ENCODE measurements around the gene SLC25A45. TPM values are rescaled to one million over a fixed set of nuclear protein-coding genes. Genes with fewer than 3 reads are reported as not detected.

SLC25A45 gene
- total RNA-seq, 2 experiments from 2014 or later, result 12.5 to 15.1 TPM

DNA sequence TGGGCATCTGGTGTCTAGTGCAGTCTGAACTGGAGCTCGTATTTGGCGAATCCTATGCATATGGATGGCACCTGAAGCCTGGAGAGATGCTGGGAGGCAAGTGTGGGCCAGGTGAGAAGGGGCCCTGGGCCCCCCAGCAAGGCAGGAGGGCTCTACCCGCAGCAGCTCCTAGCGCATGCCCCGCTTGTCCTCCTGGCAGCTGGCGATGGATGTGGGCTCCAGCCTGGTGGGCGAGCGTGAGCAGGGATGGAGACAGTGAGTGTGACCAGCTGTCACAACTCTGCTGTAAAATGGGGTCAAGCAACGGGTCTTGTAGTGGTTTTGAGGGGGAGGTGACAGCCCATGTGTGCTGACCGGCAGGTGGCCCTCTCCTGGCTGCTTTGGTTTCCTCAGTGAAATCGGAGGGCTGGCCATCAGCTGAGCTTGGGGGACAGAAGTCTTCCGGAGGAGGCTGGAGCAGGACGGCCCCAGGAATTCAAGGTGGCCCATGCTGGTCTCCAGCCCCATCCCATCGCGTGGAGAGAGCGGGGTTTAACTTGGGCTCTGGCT lies 16.0 kb upstream of the SLC25A45 start:
- CTCF ChIA-PET, result no interaction called here
- POLR2A ChIA-PET, result interaction anchor here (0.6 kb wide), 1 partner anchor 9 kb away, joined by 3 read pairs; no protein-coding TSS in a partner anchor

- POLR2A ChIA-PET, result interaction anchor here (0.7 kb wide), 1 partner anchor 14 kb away, joined by 3 read pairs; no protein-coding TSS in a partner anchor
- CTCF ChIA-PET, result interaction anchor here (1.2 kb wide), 1 partner anchor 19 kb away, joined by 3 read pairs; no protein-coding TSS in a partner anchor
Measured at GRCh38 chr11:65396769-65397745, 14.6 kb upstream of the SLC25A45 start.

GRCh38 chr11:65395961-65396530 lies 13.6 kb upstream of the SLC25A45 start:
- POLR2A ChIA-PET, result no interaction called here
- CTCF ChIA-PET, result interaction anchor here (0.5 kb wide), 1 partner anchor 132 kb away, joined by 3 read pairs; no protein-coding TSS in a partner anchor

DNA sequence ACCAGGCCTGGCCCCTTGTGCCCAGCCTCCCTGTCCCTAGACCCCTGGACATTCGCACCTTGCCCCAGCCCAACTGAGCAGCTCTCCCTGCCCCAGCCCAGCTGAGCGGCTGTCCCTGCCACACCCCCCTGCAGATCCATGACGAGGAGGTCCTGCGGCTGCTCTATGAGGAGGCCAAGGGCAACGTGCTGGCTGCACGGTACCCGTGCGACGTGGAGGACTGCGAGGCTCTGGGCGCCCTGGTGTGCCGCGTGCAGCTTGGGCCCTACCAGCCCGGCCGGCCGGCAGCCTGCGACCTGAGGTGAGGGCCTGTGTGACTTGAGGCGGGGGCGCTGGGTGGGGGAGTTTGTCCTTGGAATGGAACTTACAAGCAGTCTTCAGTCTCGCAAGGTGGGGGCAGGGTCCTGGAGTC lies 11.7 kb upstream of the SLC25A45 start:
- ChIA-PET POLR2A (no interaction called here), CTCF (interaction anchor here (1.0 kb wide), 1 partner anchor 32 kb away, joined by 3 read pairs; no protein-coding TSS in a partner anchor)

DNA sequence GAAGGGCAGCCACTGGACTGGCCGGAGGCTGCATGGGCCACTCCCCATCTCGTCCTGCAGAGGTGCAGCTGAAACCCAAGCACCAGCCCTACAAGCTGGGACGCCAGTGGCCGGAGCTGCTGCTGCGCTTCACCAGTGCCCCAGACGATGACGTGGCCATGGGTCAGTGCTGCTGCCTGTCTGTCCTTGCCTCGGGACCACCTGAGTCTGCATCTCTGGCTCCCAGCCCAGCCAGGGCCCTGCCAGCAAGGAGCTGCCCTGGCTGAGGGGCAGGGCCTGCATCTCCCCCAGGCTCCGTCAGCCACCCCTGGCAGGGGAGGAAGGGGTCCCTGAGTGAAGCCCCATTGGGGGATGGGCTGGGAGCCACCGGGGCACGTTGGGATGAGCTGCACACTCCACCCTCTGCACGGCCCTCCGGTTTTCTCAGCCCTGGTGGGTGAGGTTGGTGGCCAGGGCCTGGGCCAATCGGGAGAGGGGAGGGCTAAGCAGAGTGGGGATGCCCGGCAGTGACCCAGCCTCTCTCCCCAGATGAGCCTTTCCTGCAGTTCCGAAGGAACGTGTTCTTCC lies 11.2 kb upstream of the SLC25A45 start:
- POLR2A ChIA-PET, result no interaction called here
- CTCF ChIA-PET, result interaction anchor here (1.0 kb wide), 1 partner anchor 32 kb away, joined by 3 read pairs; no protein-coding TSS in a partner anchor

- ChIA-PET CTCF (no interaction called here), POLR2A (interaction anchor here (0.6 kb wide), 1 partner anchor 83 kb away, joined by 5 read pairs; no protein-coding TSS in a partner anchor)
Measured at GRCh38 chr11:65392899-65393298, 10.5 kb upstream of the SLC25A45 start.

DNA sequence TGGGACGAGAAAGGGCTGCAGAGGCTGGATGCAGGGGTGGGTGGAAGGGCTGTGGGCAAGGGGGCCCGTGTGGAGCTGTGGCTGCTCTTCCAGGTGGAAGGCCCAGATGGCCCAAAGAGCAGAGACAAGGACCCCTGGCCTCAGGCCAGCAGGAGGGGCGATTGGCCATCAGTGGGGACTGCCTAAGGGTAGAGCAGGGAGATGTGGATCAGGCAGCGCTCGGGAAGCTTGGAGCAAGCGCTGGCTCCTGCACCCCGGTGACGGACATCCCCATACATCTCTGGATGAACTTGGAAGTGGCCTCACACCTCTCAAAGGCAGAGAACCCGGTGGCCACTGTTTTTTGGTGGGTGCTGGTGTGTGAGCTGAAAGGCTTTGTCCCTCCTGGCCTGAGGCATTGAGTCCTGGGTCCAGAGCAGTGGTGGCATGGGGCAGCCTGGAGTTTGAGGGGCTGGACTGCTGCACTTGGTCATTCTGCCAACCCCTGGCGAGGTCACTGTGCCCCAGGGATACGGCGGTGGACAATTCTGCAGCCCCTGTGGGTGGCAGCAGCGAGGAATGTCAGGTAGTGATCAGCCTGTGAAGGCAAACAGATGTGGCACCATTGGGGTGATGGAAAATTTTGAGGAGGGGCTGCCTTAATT lies 9.9 kb upstream of the SLC25A45 start:
- POLR2A ChIA-PET, result interaction anchor here (0.6 kb wide), 1 partner anchor 83 kb away, joined by 5 read pairs; no protein-coding TSS in a partner anchor
- CTCF ChIA-PET, result interaction anchor here (1.0 kb wide), 1 partner anchor 25 kb away, joined by 3 read pairs; no protein-coding TSS in a partner anchor

GRCh38 chr11:65390996-65391395 lies 8.6 kb upstream of the SLC25A45 start:
- ChIA-PET POLR2A (interaction anchor here (0.6 kb wide), 1 partner anchor 123 kb away, joined by 4 read pairs; no protein-coding TSS in a partner anchor), CTCF (interaction anchor here (0.5 to 0.7 kb wide), 2 partner anchors 130 to 151 kb away, joined by 3 read pairs; no protein-coding TSS in a partner anchor)

DNA sequence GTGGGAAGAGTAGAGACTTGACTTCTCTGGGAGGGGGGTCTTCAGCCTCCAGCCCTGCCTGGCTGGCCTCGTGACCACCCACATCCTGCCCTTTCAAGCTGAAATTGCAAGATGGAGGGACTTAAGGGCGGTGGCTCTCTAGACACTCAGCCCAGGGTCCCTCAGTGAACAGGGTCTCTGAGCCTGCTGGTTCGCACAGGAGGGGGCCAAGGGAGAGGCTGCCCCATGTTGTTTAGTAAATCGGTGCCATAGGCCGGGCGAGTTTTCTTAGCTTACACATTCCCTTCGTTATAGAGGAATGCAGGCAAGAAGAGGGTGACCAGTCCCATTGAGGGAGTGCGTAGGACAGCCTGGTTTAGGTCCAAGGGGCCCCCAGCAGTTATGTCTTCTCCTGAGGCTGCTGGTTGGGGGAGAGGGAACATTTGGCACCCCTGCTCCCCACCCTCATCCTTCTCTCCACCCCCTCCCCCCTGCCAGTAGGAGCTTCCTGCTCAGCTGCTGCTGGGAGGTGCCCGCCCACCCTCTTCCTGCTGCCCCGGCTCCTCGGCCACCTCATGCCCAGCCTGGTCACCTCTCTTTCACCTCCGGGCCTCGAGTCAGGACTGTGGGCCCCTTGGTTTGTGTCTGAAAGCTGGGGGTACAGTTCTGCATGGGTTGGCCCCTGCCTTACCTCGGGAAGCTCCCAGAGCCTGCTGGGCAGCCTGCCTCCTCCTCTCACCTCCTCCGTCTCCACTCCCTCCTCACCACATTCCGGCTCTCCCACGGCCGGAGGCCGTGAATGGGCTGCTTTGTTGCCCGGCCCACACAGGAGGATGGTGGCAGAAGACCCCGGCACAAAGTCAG lies 7.9 kb upstream of the SLC25A45 start:
- POLR2A ChIA-PET, result no interaction called here
- CTCF ChIA-PET, result interaction anchor here (0.7 kb wide), 1 partner anchor 152 kb away, joined by 3 read pairs; no protein-coding TSS in a partner anchor

DNA sequence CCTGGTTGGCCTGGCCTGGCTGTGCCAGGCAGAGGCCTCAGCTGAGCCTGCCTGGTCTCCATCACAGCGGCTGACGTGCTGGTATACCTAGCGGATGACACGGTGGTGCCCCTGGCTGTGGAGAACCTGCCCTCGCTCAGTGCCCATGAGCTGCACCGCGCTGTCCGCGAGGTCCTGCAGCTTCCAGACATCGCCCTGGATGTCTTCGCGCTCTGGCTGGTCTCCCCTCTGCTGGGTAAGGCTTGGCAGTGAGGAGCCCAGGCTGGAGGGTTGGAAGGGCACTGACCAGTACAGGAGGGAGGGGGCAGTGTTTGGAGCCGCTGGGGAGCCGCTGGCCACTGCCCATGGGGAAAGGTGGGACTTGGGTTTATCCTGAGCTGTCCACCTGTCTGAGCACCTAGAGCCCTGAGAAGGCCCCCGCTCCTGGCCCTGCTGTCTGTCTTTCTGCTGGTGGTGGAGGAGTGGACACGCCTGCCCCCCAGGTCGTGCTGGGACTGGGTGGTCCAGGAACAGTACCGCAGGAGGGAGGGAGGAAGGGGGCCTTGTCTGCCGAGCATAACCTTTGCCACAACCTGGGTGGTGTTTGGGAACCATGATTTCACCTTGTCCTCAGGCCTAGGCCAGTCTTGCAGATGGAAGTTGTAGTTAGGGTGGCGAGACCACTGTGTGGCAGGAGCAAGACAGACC lies 7.0 kb upstream of the SLC25A45 start:
- ChIA-PET CTCF (interaction anchor here (1.5 kb wide), 1 partner anchor 121 kb away, joined by 6 read pairs; no protein-coding TSS in a partner anchor), POLR2A (interaction anchor here (0.6 kb wide), 1 partner anchor 9 kb away, joined by 3 read pairs; no protein-coding TSS in a partner anchor)

- ChIA-PET CTCF (interaction anchor here (0.8 to 2.5 kb wide), 5 partner anchors 16 to 122 kb away, joined by 3 to 18 read pairs (median 4); no protein-coding TSS in a partner anchor), POLR2A (interaction anchor here (2.5 kb wide), 1 partner anchor 55 kb away, joined by 9 read pairs; the partner anchor contains the start of gene DPF2)
Measured at GRCh38 chr11:65388731-65389130, 6.3 kb upstream of the SLC25A45 start.

DNA sequence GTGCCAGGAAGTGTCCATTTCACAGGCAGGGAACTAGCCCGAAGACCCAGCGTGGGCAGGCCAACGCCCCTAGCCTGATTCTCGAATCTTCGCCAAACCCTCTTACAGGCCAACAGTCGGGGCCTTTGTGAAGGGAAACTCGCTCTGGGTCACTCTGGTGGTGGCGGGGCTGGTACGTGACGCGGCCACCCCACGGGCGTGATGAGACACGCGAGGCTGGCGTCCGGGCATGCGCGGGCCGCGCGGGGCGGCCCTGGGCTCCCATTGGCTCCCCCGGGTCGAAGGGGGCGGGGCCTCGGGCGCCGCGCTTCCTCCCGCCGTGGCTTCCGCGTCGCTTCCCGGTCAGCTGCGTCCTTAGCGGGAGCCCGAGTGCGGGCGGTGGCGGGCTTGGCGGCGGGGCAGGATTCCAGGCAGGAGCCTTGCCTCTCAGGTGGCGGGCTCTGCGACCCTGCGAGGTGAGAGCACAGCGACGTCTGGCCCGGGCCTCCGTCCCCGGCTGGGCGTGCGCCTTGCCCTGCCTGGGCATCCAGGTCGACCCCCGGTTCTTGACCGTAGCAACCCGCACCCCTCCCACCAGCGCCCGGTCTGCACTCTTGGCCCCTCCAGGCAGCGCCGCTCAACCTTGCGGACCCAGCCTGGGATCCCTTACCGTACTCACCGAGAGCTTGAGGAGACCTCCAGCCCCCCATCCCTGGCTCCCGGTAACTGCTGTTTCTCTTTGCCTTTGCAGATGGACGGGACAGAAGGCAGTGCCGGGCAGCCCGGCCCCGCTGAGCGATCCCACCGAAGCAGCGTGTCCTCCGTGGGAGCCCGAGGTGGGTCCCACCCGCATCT lies 4.1 kb upstream of the SLC25A45 start, which contains the start of gene FRMD8:
FRMD8 (plus strand) TSS at position 331 of the 834 bp plus-strand sequence; CDS start at position 731, 400 bp downstream.
- POLR2A ChIA-PET, result interaction anchor here (0.5 to 2.5 kb wide), 9 partner anchors 29 to 1628 kb away, joined by 3 to 10 read pairs (median 4); partner anchors contain the start of genes DPF2 and MALAT1

GRCh38 chr11:65384301-65384889 lies 1.9 kb upstream of the SLC25A45 start:
- POLR2A ChIA-PET, result interaction anchor here (0.6 to 4.4 kb wide), 8 partner anchors 15 to 122 kb away, joined by 3 to 42 read pairs (median 10); partner anchors contain the start of genes MALAT1 and NEAT1
- CTCF ChIA-PET, result interaction anchor here (1.1 to 1.7 kb wide), 3 partner anchors 32 to 124 kb away, joined by 3 to 6 read pairs (median 4); no protein-coding TSS in a partner anchor

More for the DNA sequence above, 4.1 kb upstream of the SLC25A45 start, which contains the start of gene FRMD8:
- CTCF ChIA-PET, result interaction anchor here (0.5 to 2.5 kb wide), 6 partner anchors 21 to 1861 kb away, joined by 3 to 18 read pairs (median 4); no protein-coding TSS in a partner anchor

- POLR2A ChIA-PET, result interaction anchor here (0.6 to 4.4 kb wide), 9 partner anchors 13 to 123 kb away, joined by 3 to 42 read pairs (median 9); partner anchors contain the start of genes MALAT1 and NEAT1
- CTCF ChIA-PET, result interaction anchor here (1.3 to 1.7 kb wide), 2 partner anchors 32 to 54 kb away, joined by 3 to 6 read pairs; no protein-coding TSS in a partner anchor
Measured at GRCh38 chr11:65383778-65384177, 1.3 kb upstream of the SLC25A45 start.

Measured in activated CD8-positive, alpha-beta memory T cell treated with anti-CD3 and anti-CD28 coated beads for 36 hours (primary cell).